IMR-90 (cell line): Measurements from ENCODE around the gene TDRD7. TPM values are rescaled to one million over a fixed set of nuclear protein-coding genes. Genes with fewer than 3 reads are reported as not detected.

Source experiments
- ATAC-seq: fragments of 200-7000 bp; cut with Tn5 transposase; 2 replicates; pipeline ENCODE4 v1.9.1; 2020; ENCODE audit warnings: low read depth, mild to moderate bottlenecking, moderate library complexity
- BruUV-seq: library from RNA; stranded (reverse); fragments of 400-500 nt; replicated peaks from 2 replicates; lab custom pipeline; 2021; lab: Mats Ljungman, UMichigan
- CTCF ChIA-PET: fragments of 300-600 bp; formaldehyde crosslinking; extraction: SDS; loops from one replicate; lab custom pipeline; 2021; ENCODE audit warnings: antibody characterized with exemption; lab: Yijun Ruan, JAX
- POLR2A ChIA-PET: fragments of 300-600 bp; sonication (Branson Sonifier 250); formaldehyde crosslinking; loops from one replicate; lab custom pipeline; 2022; ENCODE audit warnings: antibody characterized with exemption; ENCODE audit not compliant: unreplicated experiment; lab: Charles Lee
- DNase-seq: peaks from one replicate; pipeline ENCODE4 v3.0.0; 2013
- H2AFZ ChIP-seq: replicated peaks from 2 replicates; pipeline ENCODE3; 2013; ENCODE audit warnings: low read length, mild to moderate bottlenecking; ENCODE audit not compliant: poor library complexity
- H2AK5ac ChIP-seq: 2 replicates; pipeline ENCODE4 v1.6.1; 2013; ENCODE audit warnings: low read depth, low read length, inconsistent platforms
- H2AK9ac ChIP-seq: replicated peaks from 2 replicates; pipeline ENCODE3; 2013; ENCODE audit warnings: mild to moderate bottlenecking, low read depth, low read length, moderate library complexity; ENCODE audit not compliant: poor library complexity
- H2BK120ac ChIP-seq: 2 replicates; pipeline ENCODE4 v1.6.1; 2013; ENCODE audit warnings: low read depth, low read length, inconsistent platforms
- H2BK15ac ChIP-seq: 3 replicates; pipeline ENCODE4 v1.6.1; 2013; ENCODE audit warnings: low read depth, low read length, inconsistent platforms
- H2BK20ac ChIP-seq: 2 replicates; pipeline ENCODE4 v1.6.1; 2013; ENCODE audit warnings: low read depth, mild to moderate bottlenecking, inconsistent platforms, low read length, moderate library complexity
- H2BK5ac ChIP-seq: 2 replicates; pipeline ENCODE4 v1.6.1; 2013; ENCODE audit warnings: mild to moderate bottlenecking, low read depth, low read length, inconsistent platforms; ENCODE audit not compliant: poor library complexity, severe bottlenecking
- H3K14ac ChIP-seq: replicated peaks from 2 replicates; pipeline ENCODE4 v1.6.1; 2013; ENCODE audit warnings: low read depth, low read length, inconsistent platforms
- H3K18ac ChIP-seq: 2 replicates; pipeline ENCODE4 v1.6.1; 2013; ENCODE audit warnings: low read depth, low read length, control low read depth
- H3K23ac ChIP-seq: 2 replicates; pipeline ENCODE4 v1.6.1; 2013; ENCODE audit warnings: low read depth, low read length, inconsistent platforms
- H3K27ac ChIP-seq: 2 replicates; pipeline ENCODE4 v1.5.1; 2013; ENCODE audit warnings: mild to moderate bottlenecking, control low read depth, low read length; ENCODE audit not compliant: insufficient read depth
- H3K27me3 ChIP-seq: 2 replicates; pipeline ENCODE4 v1.6.1; 2013; ENCODE audit warnings: low read length; ENCODE audit not compliant: control insufficient read depth, insufficient read depth
- H3K36me3 ChIP-seq: 2 replicates; pipeline ENCODE4 v1.6.1; 2013; ENCODE audit warnings: low read length, mixed read lengths; ENCODE audit not compliant: control insufficient read depth, insufficient read depth
- H3K4ac ChIP-seq: 2 replicates; pipeline ENCODE4 v1.6.1; 2013; ENCODE audit warnings: low read depth, low read length, inconsistent platforms
- H3K4me1 ChIP-seq: 2 replicates; pipeline ENCODE4 v1.6.1; 2013; ENCODE audit warnings: low read length, mixed read lengths; ENCODE audit not compliant: control insufficient read depth, insufficient read depth
- H3K4me2 ChIP-seq: 2 replicates; pipeline ENCODE4 v1.6.1; 2013; ENCODE audit warnings: low read depth, mild to moderate bottlenecking, control low read depth, low read length, moderate library complexity
- H3K4me3 ChIP-seq: 2 replicates; pipeline ENCODE4 v1.5.1; 2013; ENCODE audit warnings: low read depth, mild to moderate bottlenecking, control low read depth, low read length, moderate library complexity; ENCODE audit not compliant: insufficient read depth
- H3K56ac ChIP-seq: 2 replicates; pipeline ENCODE4 v1.6.1; 2013; ENCODE audit warnings: low read length, inconsistent platforms; ENCODE audit not compliant: insufficient read depth; ENCODE audit errors: extremely low read depth
- H3K79me1 ChIP-seq, 2 experiments: 2 replicates each; pipeline ENCODE4 v1.6.1; 2013; ENCODE audit warnings: low read length in 2 of 2, inconsistent platforms in 1 of 2, low read depth in 1 of 2
- H3K9ac ChIP-seq: 2 replicates; pipeline ENCODE4 v1.6.1; 2013; ENCODE audit warnings: low read depth, low read length, control low read depth
- H3K9me1 ChIP-seq: 2 replicates; pipeline ENCODE4 v1.6.1; 2013; ENCODE audit warnings: low read length, inconsistent platforms; ENCODE audit not compliant: insufficient read depth
- H3K9me3 ChIP-seq: 2 replicates; pipeline ENCODE4 v1.6.1; 2013; ENCODE audit warnings: low read length; ENCODE audit not compliant: control insufficient read depth, insufficient read depth
- H4K20me1 ChIP-seq: 2 replicates; pipeline ENCODE4 v1.6.1; 2013; ENCODE audit warnings: low read length, inconsistent platforms; ENCODE audit not compliant: insufficient read depth
- H4K5ac ChIP-seq: 2 replicates; pipeline ENCODE4 v1.6.1; 2013; ENCODE audit warnings: mild to moderate bottlenecking, low read depth, low read length, control low read depth
- H4K8ac ChIP-seq, 2 experiments: 2 replicates each; pipeline ENCODE4 v1.6.1; 2013; ENCODE audit warnings: low read depth in 2 of 2, low read length in 2 of 2, control low read depth in 1 of 2, inconsistent platforms in 1 of 2
- H4K91ac ChIP-seq: 2 replicates; pipeline ENCODE4 v1.6.1; 2013; ENCODE audit warnings: low read depth, low read length, inconsistent platforms; ENCODE audit not compliant: insufficient read depth
- MAFK ChIP-seq: IDR thresholded peaks from 2 replicates; pipeline ENCODE4 v1.6.1; 2012; ENCODE audit warnings: low read depth, low read length, improper control_type of control experiment
- RCOR1 ChIP-seq: IDR thresholded peaks from 2 replicates; pipeline ENCODE4 v1.6.1; 2012; ENCODE audit warnings: mild to moderate bottlenecking, low read length, improper control_type of control experiment; ENCODE audit not compliant: insufficient replicate concordance
- WGBS, 2 experiments: methylation state at CpG; one replicate each; pipeline versions ENCODE4 v1.1.5 to v1.1.7; 2013; ENCODE audit warnings: missing lambda C conversion rate in 2 of 2; ENCODE audit not compliant: insufficient read length in 1 of 2; ENCODE audit errors: extremely low coverage in 2 of 2; 5-methylcytosine and 5-hydroxymethylcytosine counted together
- dilution Hi-C: fragments of 300-500 bp; cut with HindIII; formaldehyde crosslinking; loops from one replicate; pipeline ENCODE4 v1.14.3; 2018; ENCODE audit warnings: low sequenced_read_pairs; ENCODE audit not compliant: unreplicated experiment
- in situ Hi-C: fragments of 300-500 bp; cut with MboI; formaldehyde crosslinking; loops from 3 replicates; pipeline ENCODE4 v1.14.3; 2019; ENCODE audit warnings: low sequenced_read_pairs, inconsistent platforms, mixed read lengths
- intact Hi-C: fragments of 100-400 bp; cut with micrococcal nuclease; formaldehyde crosslinking; loops from 2 replicates; pipeline ENCODE4 v1.10.0; 2022
- polyA plus RNA-seq, 3 experiments: library from polyadenylated mRNA; depleted of rRNA; stranded (reverse); fragments of >200 nt; gene quantifications; 2 replicates each; pipeline ENCODE4 v1.2.3, GENCODE V29; 2012; ENCODE audit warnings: low replicate concordance in 1 of 3
- total RNA-seq: library from RNA; depleted of rRNA; stranded (reverse); fragments of >200 nt; gene quantifications from 2 replicates; pipeline ENCODE4 v1.2.3, GENCODE V29; 2012

TDRD7 gene
- total and polyA plus RNA-seq, 2 of the 4 experiments (the other 2 are of a cell fraction) = 4.4 to 9.7 TPM

DNA sequence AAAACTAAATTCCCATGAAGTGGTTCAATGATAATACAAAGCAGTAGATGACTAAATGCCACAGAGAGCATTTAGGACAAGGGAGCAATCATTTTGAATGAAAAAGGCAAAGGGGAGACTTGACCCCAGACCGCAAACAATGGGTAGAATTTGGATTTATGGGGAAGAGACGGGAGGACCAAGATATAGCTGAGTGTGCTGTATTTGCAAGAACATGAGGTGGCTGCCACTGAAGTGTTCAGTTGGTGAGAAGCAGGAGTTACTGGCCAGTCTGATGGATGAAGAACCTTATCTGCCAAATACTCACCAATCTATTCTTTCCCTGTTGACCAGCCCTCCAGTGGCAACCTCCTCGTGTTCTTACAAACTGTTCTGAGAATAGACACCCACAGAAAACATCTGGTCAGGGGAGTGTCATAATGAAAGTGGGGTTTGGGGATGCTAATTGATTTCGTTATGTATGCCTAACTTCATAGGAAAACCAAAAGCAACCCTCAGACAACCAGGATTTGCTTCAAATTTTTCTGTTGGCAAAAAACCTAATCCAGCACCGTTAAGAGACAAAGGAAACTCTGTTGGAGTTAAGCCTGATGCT is 19.8 kb downstream of the TDRD7 start:
- H3K9me3 ChIP-seq = no peaks in the 10 kb centered on the region
- H3K79me1 ChIP-seq = no peaks in the 10 kb centered on the region
- CTCF ChIA-PET = no interaction called here
- in situ Hi-C loops (no loop called here), dilution Hi-C loops (no loop called here), intact Hi-C loops (no loop called here)
- no peak overlapping the region for H3K27ac ChIP-seq
- no peak overlapping the region for H3K23ac ChIP-seq
- no peak overlapping the region for H4K8ac ChIP-seq
- H3K27me3 ChIP-seq = no peaks in the 10 kb centered on the region
- H3K4me3 ChIP-seq = no peak overlapping the region
- H3K56ac ChIP-seq = no peak overlapping the region
- BruUV-seq = no TSS peak
- H2AK5ac ChIP-seq = no peak overlapping the region
- H2BK20ac ChIP-seq = no peak overlapping the region
- no peak overlapping the region for H3K4me2 ChIP-seq
- POLR2A ChIA-PET = interaction anchor here (0.6 kb wide), 1 partner anchor 166 kb away, joined by 3 read pairs; no protein-coding TSS in a partner anchor
- no peak overlapping the region for H3K9ac ChIP-seq
- no peak overlapping the region for H3K18ac ChIP-seq
- TF ChIP-seq MAFK (0 out of 2 replicates have a peak, but pooled peaks have one; percentile 29), RCOR1 (no peak)
- H2BK120ac ChIP-seq = no peak overlapping the region
- H2BK5ac ChIP-seq = no peak overlapping the region
- WGBS, 2 experiments = 40% methylated on average over 1 of the region's 5 CpGs; no CpG with 5 or more reads in 1 of the 2 experiments
- H4K91ac ChIP-seq = no peak overlapping the region
- no peak overlapping the region for H3K14ac ChIP-seq
- no peak overlapping the region for H2AFZ ChIP-seq
- H3K4ac ChIP-seq = no peak overlapping the region
- peaks cover 7% of the 10 kb centered on the region for H3K36me3 ChIP-seq
- no peaks in the 10 kb centered on the region for H3K9me1 ChIP-seq
- DNase-seq (no peak), ATAC-seq (no peak)
- no peak overlapping the region for H2BK15ac ChIP-seq
- H4K20me1 ChIP-seq = no peaks in the 10 kb centered on the region
- no peaks in the 10 kb centered on the region for H3K4me1 ChIP-seq
- H2AK9ac ChIP-seq = no peak overlapping the region
- no peak overlapping the region for H4K5ac ChIP-seq
